Measurements from ENCODE around the gene CDH18. TPM values are rescaled to one million over a fixed set of nuclear protein-coding genes. Genes with fewer than 3 reads are reported as not detected.

Gene CDH18
- total RNA-seq, 1 experiment from 2014 or later: 7.0 TPM

GRCh38 chr5:20000416-20000815 lies 12.4 kb upstream of the CDH18 start:
- no peaks in the 10 kb centered on the region for H3K9me3 ChIP-seq (ENCODE audit: control insufficient read depth, insufficient read depth, low read depth, low read length)
- ChIA-PET POLR2A (no interaction called here), CTCF (no interaction called here)
- in situ Hi-C loops (cut with HindIII; ENCODE audit: low pct_unique_long_range_greater_than_20kb, low sequenced_read_pairs) (no loop called here), intact Hi-C loops (cut with micrococcal nuclease; ENCODE audit: unreplicated experiment) (no loop called here)
- TF ChIP-seq POLR2AphosphoS5 (IDR thresholded peaks at IDR 0.05; ENCODE audit: low read depth, low read length) (no peak), TCF7L2 (IDR thresholded peaks at IDR 0.05; ENCODE audit: low read depth, low read length) (no peak), REST (IDR thresholded peaks at IDR 0.05; ENCODE audit: insufficient read depth in 1 of 2, low read depth in 2 of 2, low read length in 1 of 2) (no peak), SIN3A (IDR thresholded peaks at IDR 0.05; ENCODE audit: borderline replicate concordance, insufficient read depth, low read depth, low read length) (no peak), CTCF (IDR thresholded peaks at IDR 0.05) (no peak)
- H3K27me3 ChIP-seq (ENCODE audit: control insufficient read depth, insufficient read depth, low read length): no peaks in the 10 kb centered on the region
- no peak for DNase-seq (ENCODE audit: low read depth, low spot score)
- no TSS peak for BruUV-seq (replicated peaks)
- H3K4me1 ChIP-seq (ENCODE audit: control insufficient read depth, insufficient read depth, low read length): no peaks in the 10 kb centered on the region
- H3K4me3 ChIP-seq (ENCODE audit: low read depth in 2 of 2, low read length in 2 of 2): no peak overlapping the region
- H3K36me3 ChIP-seq (ENCODE audit: control insufficient read depth, insufficient read depth, low read length): no peaks in the 10 kb centered on the region
- no peak for ATAC-seq
- no peak overlapping the region for H3K27ac ChIP-seq (ENCODE audit: low read length)

GRCh38 chr5:19988457-19988856 lies 457 bp upstream of the CDH18 start:
- CTCF ChIA-PET: no interaction called here
- DNase-seq (ENCODE audit: low read depth, low spot score) (no peak), ATAC-seq (peak; percentile 60)
- Histone ChIP-seq H3K27me3 (ENCODE audit: control insufficient read depth, insufficient read depth, low read length) (no peaks in the 10 kb centered on the region), H3K4me1 (ENCODE audit: control insufficient read depth, insufficient read depth, low read length) (0 out of 2 replicates have a peak, but pooled peaks cover 6% of the 10 kb centered on the region), H3K27ac (ENCODE audit: low read length) (peak overlapping the region; percentile 35; the same call in 1 of the 2 replicates), H3K36me3 (ENCODE audit: control insufficient read depth, insufficient read depth, low read length) (no peaks in the 10 kb centered on the region), H3K9me3 (ENCODE audit: control insufficient read depth, insufficient read depth, low read depth, low read length) (no peaks in the 10 kb centered on the region), H3K4me3 (ENCODE audit: low read depth in 2 of 2, low read length in 2 of 2) (peak overlapping the region; percentile 46 to 80)
- TF ChIP-seq REST (IDR thresholded peaks at IDR 0.05; ENCODE audit: insufficient read depth in 1 of 2, low read depth in 2 of 2, low read length in 1 of 2) (no peak), CTCF (IDR thresholded peaks at IDR 0.05) (no peak), POLR2AphosphoS5 (IDR thresholded peaks at IDR 0.05; ENCODE audit: low read depth, low read length) (no peak), TCF7L2 (IDR thresholded peaks at IDR 0.05; ENCODE audit: low read depth, low read length) (no peak), SIN3A (IDR thresholded peaks at IDR 0.05; ENCODE audit: borderline replicate concordance, insufficient read depth, low read depth, low read length) (no peak)
- in situ Hi-C loops (cut with HindIII; ENCODE audit: low pct_unique_long_range_greater_than_20kb, low sequenced_read_pairs): no loop called here
- no TSS peak for BruUV-seq (replicated peaks)
- POLR2A ChIA-PET: no interaction called here
- intact Hi-C loops (cut with micrococcal nuclease; ENCODE audit: unreplicated experiment): no loop called here

Measured in Panc1 (cell line).